ACC112 (cell line): Measurements from ENCODE around the gene GDNF.

Experiments
- H2AFZ ChIP-seq: fragments of 200-600 bp; sonication (generic); one replicate; pipeline ENCODE4 v1.6.0; 2017; ENCODE audit warnings: antibody characterized with exemption, low read length; ENCODE audit not compliant: unreplicated experiment
- H3K27ac ChIP-seq: fragments of 200-600 bp; sonication (generic); 2 replicates; pipeline ENCODE4 v1.5.1; 2014; ENCODE audit warnings: low read depth, mild to moderate bottlenecking, antibody characterized with exemption, low read length, moderate library complexity
- H3K27me3 ChIP-seq: fragments of 200-600 bp; sonication (generic); 2 replicates; pipeline ENCODE4 v1.6.1; 2014; ENCODE audit warnings: mild to moderate bottlenecking, antibody characterized with exemption, low read length, moderate library complexity, mixed read lengths; ENCODE audit not compliant: insufficient read depth
- H3K36me3 ChIP-seq: fragments of 200-600 bp; sonication (generic); 2 replicates; pipeline ENCODE4 v1.6.1; 2016; ENCODE audit warnings: mild to moderate bottlenecking, antibody characterized with exemption, low read length, moderate library complexity, mixed read lengths; ENCODE audit not compliant: insufficient read depth
- H3K4me1 ChIP-seq: fragments of 200-600 bp; sonication (generic); one replicate; pipeline ENCODE4 v1.6.1; 2016; ENCODE audit warnings: low read length, mixed read lengths; ENCODE audit not compliant: insufficient read depth, unreplicated experiment, control insufficient read depth
- H3K4me3 ChIP-seq: fragments of 200-600 bp; sonication (generic); 2 replicates; pipeline ENCODE4 v1.5.1; 2014; ENCODE audit warnings: mild to moderate bottlenecking, low read depth, low read length
- H3K79me2 ChIP-seq: fragments of 200-600 bp; sonication (generic); one replicate; pipeline ENCODE4 v1.6.0; 2016; ENCODE audit warnings: low read length; ENCODE audit not compliant: control insufficient read depth, unreplicated experiment, insufficient read depth

Gene GDNF

GRCh38 chr5:37816883-37817282 lies 23.0 kb downstream of the GDNF start:
- H3K27me3 ChIP-seq = no peaks in the 10 kb centered on the region
- no peak overlapping the region for H3K4me3 ChIP-seq
- H3K27ac ChIP-seq = no peak overlapping the region
- no peaks in the 10 kb centered on the region for H3K79me2 ChIP-seq
- H2AFZ ChIP-seq = no peak overlapping the region
- no peaks in the 10 kb centered on the region for H3K36me3 ChIP-seq
- H3K4me1 ChIP-seq = no peaks in the 10 kb centered on the region

GRCh38 chr5:37816331-37816730 lies 23.5 kb downstream of the GDNF start:
- H3K79me2 ChIP-seq = no peaks in the 10 kb centered on the region
- H2AFZ ChIP-seq = no peak overlapping the region
- no peaks in the 10 kb centered on the region for H3K27me3 ChIP-seq
- H3K4me3 ChIP-seq = no peak overlapping the region
- H3K27ac ChIP-seq = no peak overlapping the region
- H3K4me1 ChIP-seq = no peaks in the 10 kb centered on the region
- no peaks in the 10 kb centered on the region for H3K36me3 ChIP-seq

GRCh38 chr5:37815913-37816312 lies 23.9 kb downstream of the GDNF start:
- H3K27ac ChIP-seq = no peak overlapping the region
- no peaks in the 10 kb centered on the region for H3K27me3 ChIP-seq
- no peak overlapping the region for H3K4me3 ChIP-seq
- peaks cover 1% of the 10 kb centered on the region for H3K4me1 ChIP-seq
- H3K36me3 ChIP-seq = no peaks in the 10 kb centered on the region
- no peaks in the 10 kb centered on the region for H3K79me2 ChIP-seq
- no peak overlapping the region for H2AFZ ChIP-seq

- no peaks in the 10 kb centered on the region for H3K27me3 ChIP-seq
- H3K4me1 ChIP-seq = peaks cover 7% of the 10 kb centered on the region
- H3K4me3 ChIP-seq = no peak overlapping the region
- no peaks in the 10 kb centered on the region for H3K36me3 ChIP-seq
- H3K79me2 ChIP-seq = no peaks in the 10 kb centered on the region
- H2AFZ ChIP-seq = no peak overlapping the region
- no peak overlapping the region for H3K27ac ChIP-seq
Measured at GRCh38 chr5:37814699-37815098, 25.1 kb downstream of the GDNF start.

- H3K36me3 ChIP-seq = no peaks in the 10 kb centered on the region
- H3K79me2 ChIP-seq = no peaks in the 10 kb centered on the region
- no peak overlapping the region for H2AFZ ChIP-seq
- no peaks in the 10 kb centered on the region for H3K27me3 ChIP-seq
- no peak overlapping the region for H3K27ac ChIP-seq
- H3K4me3 ChIP-seq = no peak overlapping the region
- H3K4me1 ChIP-seq = peaks cover 7% of the 10 kb centered on the region
Measured at GRCh38 chr5:37812365-37812764, 27.5 kb downstream of the GDNF start.

- Histone ChIP-seq H3K27ac (no peak overlapping the region), H3K36me3 (no peaks in the 10 kb centered on the region), H2AFZ (no peak overlapping the region), H3K4me3 (no peak overlapping the region), H3K4me1 (peaks cover 7% of the 10 kb centered on the region), H3K79me2 (no peaks in the 10 kb centered on the region), H3K27me3 (peaks cover 2% of the 10 kb centered on the region; the same call in 1 of the 2 replicates)
Measured at GRCh38 chr5:37811866-37812265, 28.0 kb downstream of the GDNF start.

GRCh38 chr5:37810311-37810710 lies 29.5 kb downstream of the GDNF start:
- H3K36me3 ChIP-seq = no peaks in the 10 kb centered on the region
- H3K4me1 ChIP-seq = peaks cover 7% of the 10 kb centered on the region
- H3K79me2 ChIP-seq = no peaks in the 10 kb centered on the region
- peaks cover 5% of the 10 kb centered on the region; the same call in 1 of the 2 replicates for H3K27me3 ChIP-seq
- H3K4me3 ChIP-seq = peak overlapping the region; percentile 28
- peak overlapping the region; percentile 34 for H2AFZ ChIP-seq
- no peak overlapping the region for H3K27ac ChIP-seq

- no peak overlapping the region for H3K27ac ChIP-seq
- H3K79me2 ChIP-seq = no peaks in the 10 kb centered on the region
- H3K36me3 ChIP-seq = no peaks in the 10 kb centered on the region
- no peak overlapping the region for H3K4me3 ChIP-seq
- H3K27me3 ChIP-seq = peaks cover 10% of the 10 kb centered on the region; the same call in 1 of the 2 replicates
- peaks cover 7% of the 10 kb centered on the region for H3K4me1 ChIP-seq
- no peak overlapping the region for H2AFZ ChIP-seq
Measured at GRCh38 chr5:37808945-37809344, 30.9 kb downstream of the GDNF start.

- Histone ChIP-seq H2AFZ (no peak overlapping the region), H3K36me3 (no peaks in the 10 kb centered on the region), H3K4me1 (peaks cover 7% of the 10 kb centered on the region), H3K27me3 (peaks cover 10% of the 10 kb centered on the region; the same call in 1 of the 2 replicates), H3K4me3 (no peak overlapping the region), H3K27ac (no peak overlapping the region), H3K79me2 (no peaks in the 10 kb centered on the region)
Measured at GRCh38 chr5:37807621-37808301, 32.1 kb downstream of the GDNF start.

GRCh38 chr5:37807015-37807414 lies 32.8 kb downstream of the GDNF start:
- Histone ChIP-seq H2AFZ (no peak overlapping the region), H3K27me3 (peaks cover 10% of the 10 kb centered on the region; the same call in 1 of the 2 replicates), H3K79me2 (no peaks in the 10 kb centered on the region), H3K27ac (no peak overlapping the region), H3K4me1 (peaks cover 7% of the 10 kb centered on the region), H3K4me3 (no peak overlapping the region), H3K36me3 (no peaks in the 10 kb centered on the region)

- peaks cover 10% of the 10 kb centered on the region; the same call in 1 of the 2 replicates for H3K27me3 ChIP-seq
- no peak overlapping the region for H3K27ac ChIP-seq
- H3K79me2 ChIP-seq = no peaks in the 10 kb centered on the region
Measured at GRCh38 chr5:37806476-37806875, 33.4 kb downstream of the GDNF start.

More at GRCh38 chr5:37806476-37806875, 33.4 kb downstream of the GDNF start:
- no peaks in the 10 kb centered on the region for H3K36me3 ChIP-seq
- no peak overlapping the region for H2AFZ ChIP-seq
- peaks cover 7% of the 10 kb centered on the region for H3K4me1 ChIP-seq
- H3K4me3 ChIP-seq = no peak overlapping the region
